GM21423 (cell line): Measurements from ENCODE around the gene CD151.

ENCODE experiments used
- ATAC-seq: cut with Tn5 transposase; IDR thresholded peaks from one replicate; pipeline ENCODE4 v1.9.1; 2021; ENCODE audit warnings: mild to moderate bottlenecking, moderate library complexity; ENCODE audit not compliant: unreplicated experiment

The CD151 gene

GRCh38 chr11:841981-842369 lies 9.2 kb downstream of the CD151 start:
- peak; percentile 17 for ATAC-seq

GRCh38 chr11:842370-843002 lies 9.7 kb downstream of the CD151 start, which contains the start of the genes POLR2L and TSPAN4:
POLR2L (minus strand) TSS chr11:842529; CDS start chr11:842508, 21 bp downstream.
TSPAN4 (plus strand) TSS chr11:842852; CDS start chr11:850305, 7,453 bp downstream.
- peak; percentile 56 for ATAC-seq

GRCh38 chr11:843086-843734 lies 10.5 kb downstream of the CD151 start:
- no peak for ATAC-seq

GRCh38 chr11:843818-844692 lies 11.3 kb downstream of the CD151 start:
- ATAC-seq = no peak

GRCh38 chr11:844693-845644 lies 12.2 kb downstream of the CD151 start:
- no peak for ATAC-seq

- no peak for ATAC-seq
Observed at GRCh38 chr11:845872-846495, 13.2 kb downstream of the CD151 start.

- ATAC-seq = no peak
Observed at GRCh38 chr11:846496-847098, 13.8 kb downstream of the CD151 start.

GRCh38 chr11:847876-848275 lies 15.1 kb downstream of the CD151 start:
- ATAC-seq = no peak

GRCh38 chr11:848380-848931 lies 15.7 kb downstream of the CD151 start:
- ATAC-seq = no peak

- no peak for ATAC-seq
Observed at GRCh38 chr11:849104-849824, 16.5 kb downstream of the CD151 start.

GRCh38 chr11:849951-850774 lies 17.4 kb downstream of the CD151 start:
- no peak for ATAC-seq

- ATAC-seq = no peak
Observed at GRCh38 chr11:850775-851763, 18.3 kb downstream of the CD151 start.

- ATAC-seq = no peak
Observed at GRCh38 chr11:852762-853161, 20.0 kb downstream of the CD151 start.

- no peak for ATAC-seq
Observed at GRCh38 chr11:853682-854448, 21.1 kb downstream of the CD151 start.

GRCh38 chr11:854601-855329 lies 22.0 kb downstream of the CD151 start:
- no peak for ATAC-seq
